B cell (primary cell): ENCODE results near the gene ARMC9. TPM values are rescaled to one million over a fixed set of nuclear protein-coding genes. Genes with fewer than 3 reads are reported as not detected.

ENCODE experiments used
- ATAC-seq: fragments of 200-7000 bp; cut with Tn5 transposase; one replicate; pipeline ENCODE4 v1.10.0; 2021; ENCODE audit warnings: low read depth, mild to moderate bottlenecking, moderate number of reproducible peaks, moderate library complexity
- CTCF ChIA-PET: fragments of 350-600 bp; sonication (Branson Sonifier 250); formaldehyde crosslinking; loops from one replicate; lab custom pipeline; 2021; ENCODE audit warnings: antibody characterized with exemption, inconsistent platforms; lab: Charles Lee
- POLR2A ChIA-PET: fragments of 350-600 bp; sonication (Branson Sonifier 250); formaldehyde crosslinking; loops from one replicate; lab custom pipeline; 2021; ENCODE audit warnings: antibody characterized with exemption; lab: Charles Lee
- DNase-seq: peaks from one replicate; pipeline ENCODE4 v3.0.0; 2013
- H2AFZ ChIP-seq: 2 replicates; pipeline ENCODE4 v1.6.1; 2012; ENCODE audit warnings: mild to moderate bottlenecking, low read depth, low read length; ENCODE audit not compliant: insufficient read depth, poor library complexity, severe bottlenecking
- H3K27ac ChIP-seq, 2 donors: 1 replicate in 1 of 2; 2 replicates in 1 of 2; pipeline ENCODE4 v1.5.1; 2012 to 2013; ENCODE audit warnings: low read length in 2 of 2, mild to moderate bottlenecking in 2 of 2, moderate library complexity in 1 of 2
- H3K27me3 ChIP-seq, 4 experiments: fragments of 200-600 bp in 1 of 4; sonication (generic) in 1 of 4; replicated peaks in 1 of 4; 1 replicate in 2 of 4; 2 replicates in 2 of 4; pipeline versions ENCODE4 v1.6.1 to v1.7.0; 2013 to 2016; ENCODE audit warnings: low read length in 3 of 4, mild to moderate bottlenecking in 2 of 4, mixed read lengths in 1 of 4, moderate library complexity in 1 of 4; ENCODE audit not compliant: insufficient read depth in 4 of 4, control insufficient read depth in 3 of 4; ENCODE audit errors: control extremely low read depth in 1 of 4
- H3K36me3 ChIP-seq, 2 experiments: replicated peaks in 1 of 2; 1 replicate in 1 of 2; 2 replicates in 1 of 2; pipeline versions ENCODE4 v1.6.1 to v1.7.1; 2013; ENCODE audit warnings: low read length in 1 of 2; ENCODE audit not compliant: insufficient read depth in 2 of 2, control insufficient read depth in 1 of 2; ENCODE audit errors: control extremely low read depth in 1 of 2, extremely low read depth in 1 of 2
- H3K4me1 ChIP-seq, 2 donors: fragments of 200-600 bp in 1 of 2; sonication (generic) in 1 of 2; 1 replicate in 1 of 2; 2 replicates in 1 of 2; pipeline versions ENCODE4 v1.5.1 to v1.6.1; 2013 to 2017; ENCODE audit warnings: low read length in 2 of 2; ENCODE audit not compliant: control insufficient read depth in 2 of 2, insufficient read depth in 2 of 2
- H3K4me2 ChIP-seq: replicated peaks from 2 replicates; pipeline ENCODE3; 2012; ENCODE audit warnings: mild to moderate bottlenecking, low read depth, low read length; ENCODE audit not compliant: poor library complexity, severe bottlenecking
- H3K4me3 ChIP-seq, 5 experiments: fragments of 200-600 bp in 1 of 5; sonication (generic) in 1 of 5; 1 replicate in 3 of 5; 2 replicates in 2 of 5; pipeline versions ENCODE4 v1.5.1 to v1.7.0; 2011 to 2016; ENCODE audit warnings: low read length in 4 of 5, mild to moderate bottlenecking in 4 of 5, low read depth in 2 of 5, control low read depth in 1 of 5, moderate library complexity in 1 of 5; ENCODE audit not compliant: insufficient read depth in 1 of 5; ENCODE audit errors: control extremely low read depth in 1 of 5, extremely low read depth in 1 of 5
- H3K79me2 ChIP-seq: fragments of 200-600 bp; sonication (generic); one replicate; pipeline ENCODE4 v1.6.0; 2016; ENCODE audit warnings: low read length; ENCODE audit not compliant: control insufficient read depth, insufficient read depth
- H3K9ac ChIP-seq: fragments of 200-600 bp; sonication (generic); 2 replicates; pipeline ENCODE4 v1.6.1; 2017; ENCODE audit warnings: mild to moderate bottlenecking, low read length, moderate library complexity
- H3K9me3 ChIP-seq, 3 donors: one replicate each; pipeline versions ENCODE4 v1.6.1 to v1.7.1; 2013; ENCODE audit warnings: low read length in 2 of 3; ENCODE audit not compliant: control insufficient read depth in 2 of 3, insufficient read depth in 1 of 3; ENCODE audit errors: control extremely low read depth in 1 of 3
- H4K20me1 ChIP-seq: 2 replicates; pipeline ENCODE4 v1.6.0; 2012; ENCODE audit warnings: mild to moderate bottlenecking, low read length; ENCODE audit not compliant: insufficient read depth, control insufficient read depth, poor library complexity, severe bottlenecking
- H3K27ac Mint-ChIP-seq: one replicate; pipeline ENCODE4 v1.8.0; 2021; ENCODE audit warnings: mixed read lengths
- H3K27me3 Mint-ChIP-seq: one replicate; pipeline ENCODE4 v1.8.0; 2021; ENCODE audit warnings: mixed read lengths
- H3K4me1 Mint-ChIP-seq: one replicate; pipeline ENCODE4 v1.8.0; 2021; ENCODE audit warnings: mixed read lengths
- H3K4me3 Mint-ChIP-seq: one replicate; pipeline ENCODE4 v1.8.0; 2021; ENCODE audit warnings: mixed read lengths
- H3K9me3 Mint-ChIP-seq: one replicate; pipeline ENCODE4 v1.8.0; 2022; ENCODE audit warnings: mixed read lengths; ENCODE audit not compliant: insufficient read depth
- EZH2 ChIP-seq: IDR thresholded peaks from 2 replicates; pipeline ENCODE4 v1.6.1; 2012; ENCODE audit warnings: borderline replicate concordance, low read depth, mild to moderate bottlenecking, moderate library complexity, low read length; ENCODE audit not compliant: insufficient read depth, poor library complexity, severe bottlenecking
- WGBS: methylation state at CpG from one replicate; pipeline ENCODE4 v1.1.5; 2013; ENCODE audit warnings: missing lambda C conversion rate; ENCODE audit not compliant: insufficient coverage; 5-methylcytosine and 5-hydroxymethylcytosine counted together
- intact Hi-C: fragments of 100-400 bp; cut with micrococcal nuclease; formaldehyde crosslinking; loops from one replicate; pipeline ENCODE4 v1.10.0; 2022
- polyA plus RNA-seq: library from polyadenylated mRNA; depleted of rRNA; stranded (reverse); fragments of >200 nt; gene quantifications from 2 replicates; pipeline ENCODE4 v1.2.3, GENCODE V29; 2012
- total RNA-seq, 2 donors: library from RNA; stranded (reverse); fragments of 120-200 nt in 1 of 2; gene quantifications; 1 replicate in 1 of 2; 2 replicates in 1 of 2; pipeline versions ENCODE4 v1.2.3 to v1.2.4, GENCODE V29; 2013 to 2022
- TF ChIP-seq, protein P1 (sequence below): fragments of 200-600 bp; IDR thresholded peaks from one replicate; pipeline ENCODE4 v1.8.0; 2022; ENCODE audit warnings: antibody characterized with exemption, mild to moderate bottlenecking

ARMC9 gene
- total and polyA plus RNA-seq, 2 donors (not counting 1 experiment from before 2014, with no cell fraction given), result 0.40 to 5.4 TPM

DNA sequence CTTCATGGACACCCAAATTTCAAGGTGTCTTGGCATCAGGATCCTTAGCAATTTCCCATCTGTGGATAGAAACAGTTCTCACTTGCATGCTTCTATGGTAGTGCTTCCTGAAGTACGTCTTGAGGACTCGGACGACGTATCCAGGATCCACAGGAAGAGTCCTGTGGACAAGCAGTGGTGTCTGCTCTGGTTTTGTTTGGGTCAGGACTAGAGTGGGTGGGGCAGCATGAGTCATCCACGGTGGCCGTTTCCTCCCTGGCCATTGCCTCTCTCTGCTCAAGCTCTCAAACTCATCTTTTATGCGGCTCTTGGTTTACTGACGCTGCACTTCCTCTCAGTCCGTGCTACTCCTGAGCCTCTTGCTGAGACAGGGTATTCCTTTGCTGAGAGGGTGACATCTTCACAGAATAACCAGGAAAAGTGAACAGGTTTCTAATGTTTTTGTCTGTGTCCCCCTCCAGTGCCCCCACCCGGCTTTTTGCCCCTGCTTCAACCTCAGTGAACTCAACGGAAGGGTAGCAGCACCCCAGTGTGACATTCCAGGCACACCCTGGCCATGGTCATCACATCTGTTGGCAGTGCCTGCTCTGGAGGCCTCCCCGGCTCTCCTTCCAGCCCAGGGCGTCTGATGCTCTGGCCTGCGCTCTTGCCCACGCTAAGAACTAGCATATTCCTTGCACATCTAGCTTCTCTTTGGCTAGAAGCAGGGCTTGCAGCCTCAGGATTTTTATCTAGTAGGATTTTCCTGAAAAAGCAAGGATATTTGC, 62.2 kb downstream of the ARMC9 start:
- WGBS, result 99% methylated on average over 10 of the region's 15 CpGs
- ATAC-seq (no peak), DNase-seq (no peak)
- Histone ChIP-seq H4K20me1 (no peaks in the 10 kb centered on the region), H3K27me3 (no peaks in the 10 kb centered on the region), H3K4me1 (no peaks in the 10 kb centered on the region), H2AFZ (no peak overlapping the region), H3K36me3 (no peaks in the 10 kb centered on the region), H3K27ac (no peak overlapping the region), H3K79me2 (no peaks in the 10 kb centered on the region), H3K9me3 (no peaks in the 10 kb centered on the region), H3K4me3 (no peak overlapping the region), H3K9ac (no peak overlapping the region), H3K4me2 (no peak overlapping the region)
- no peak for TF ChIP-seq EZH2
- TF ChIP-seq, protein P1, sequence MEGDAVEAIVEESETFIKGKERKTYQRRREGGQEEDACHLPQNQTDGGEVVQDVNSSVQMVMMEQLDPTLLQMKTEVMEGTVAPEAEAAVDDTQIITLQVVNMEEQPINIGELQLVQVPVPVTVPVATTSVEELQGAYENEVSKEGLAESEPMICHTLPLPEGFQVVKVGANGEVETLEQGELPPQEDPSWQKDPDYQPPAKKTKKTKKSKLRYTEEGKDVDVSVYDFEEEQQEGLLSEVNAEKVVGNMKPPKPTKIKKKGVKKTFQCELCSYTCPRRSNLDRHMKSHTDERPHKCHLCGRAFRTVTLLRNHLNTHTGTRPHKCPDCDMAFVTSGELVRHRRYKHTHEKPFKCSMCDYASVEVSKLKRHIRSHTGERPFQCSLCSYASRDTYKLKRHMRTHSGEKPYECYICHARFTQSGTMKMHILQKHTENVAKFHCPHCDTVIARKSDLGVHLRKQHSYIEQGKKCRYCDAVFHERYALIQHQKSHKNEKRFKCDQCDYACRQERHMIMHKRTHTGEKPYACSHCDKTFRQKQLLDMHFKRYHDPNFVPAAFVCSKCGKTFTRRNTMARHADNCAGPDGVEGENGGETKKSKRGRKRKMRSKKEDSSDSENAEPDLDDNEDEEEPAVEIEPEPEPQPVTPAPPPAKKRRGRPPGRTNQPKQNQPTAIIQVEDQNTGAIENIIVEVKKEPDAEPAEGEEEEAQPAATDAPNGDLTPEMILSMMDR, result no peak
- Mint-ChIP-seq H3K27ac (no peak overlapping the region), H3K4me1 (no peaks in the 10 kb centered on the region), H3K9me3 (no peaks in the 10 kb centered on the region), H3K4me3 (no peak overlapping the region), H3K27me3 (no peaks in the 10 kb centered on the region)
- POLR2A ChIA-PET, result no interaction called here
- CTCF ChIA-PET, result no interaction called here
- intact Hi-C loops, result no loop called here

DNA sequence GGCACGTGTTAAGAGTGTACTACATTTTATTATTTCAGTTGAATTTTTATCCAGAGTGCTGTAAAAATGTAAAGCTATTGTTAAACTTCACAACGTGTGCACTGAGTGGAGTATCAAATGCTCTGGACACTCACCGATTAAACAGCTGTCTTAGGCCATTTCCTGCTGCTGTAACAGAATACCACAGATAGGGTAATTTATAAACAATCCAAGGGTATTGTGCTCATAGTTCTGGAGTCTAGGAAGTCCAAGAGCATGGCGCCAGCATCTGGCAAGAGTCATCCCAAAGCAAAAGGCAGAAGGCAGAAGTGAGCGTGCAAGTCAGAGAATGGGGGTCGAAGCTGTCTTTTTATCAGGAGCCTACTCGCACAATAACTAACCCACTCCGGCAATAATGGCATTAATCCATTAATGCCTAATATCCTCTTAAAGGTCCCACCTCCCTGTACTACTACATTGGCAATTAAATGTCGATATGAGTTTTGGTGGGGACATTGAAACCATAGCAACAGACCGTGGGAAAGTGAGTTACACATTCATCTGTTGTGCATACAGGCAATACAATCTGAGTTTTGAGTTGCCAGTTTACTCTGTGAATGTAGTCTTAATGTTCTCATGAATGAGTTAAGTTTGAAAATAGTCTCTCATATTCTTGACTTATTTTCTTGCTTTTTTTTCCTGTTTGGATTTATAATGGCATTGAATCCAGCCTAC, 64.8 kb downstream of the ARMC9 start:
- H4K20me1 ChIP-seq, result no peaks in the 10 kb centered on the region
- Mint-ChIP-seq H3K27me3 (no peaks in the 10 kb centered on the region), H3K9me3 (no peaks in the 10 kb centered on the region), H3K4me3 (no peak overlapping the region), H3K4me1 (no peaks in the 10 kb centered on the region), H3K27ac (no peak overlapping the region)
- no peak for ATAC-seq
- intact Hi-C loops, result no loop called here
- WGBS, result 94% methylated on average over 3 of the region's 10 CpGs
- H3K4me3 ChIP-seq, result no peak overlapping the region
- H3K4me2 ChIP-seq, result no peak overlapping the region
- ChIA-PET CTCF (interaction anchor here (0.6 to 1.4 kb wide), 2 partner anchors 36 to 111 kb away, joined by 3 read pairs; no protein-coding TSS in a partner anchor), POLR2A (no interaction called here)
- no peak for DNase-seq
- H3K79me2 ChIP-seq, result no peaks in the 10 kb centered on the region
- no peak for TF ChIP-seq EZH2
- TF ChIP-seq, protein P1, result no peak
- H3K9ac ChIP-seq, result no peak overlapping the region
- H3K36me3 ChIP-seq, result no peaks in the 10 kb centered on the region
- H3K9me3 ChIP-seq, result no peaks in the 10 kb centered on the region
- no peak overlapping the region for H3K27ac ChIP-seq
- no peak overlapping the region for H2AFZ ChIP-seq
- no peaks in the 10 kb centered on the region for H3K4me1 ChIP-seq
- no peaks in the 10 kb centered on the region for H3K27me3 ChIP-seq
